SK-N-SH treated with all-trans-retinoic acid at 6 μM for 48 hours (cell line): ENCODE measurements around the gene S100A5.

ENCODE experiments used
- ATAC-seq: fragments of 200-7000 bp; cut with Tn5 transposase; 3 replicates; pipeline ENCODE4 v1.9.1; 2020; ENCODE audit warnings: mild to moderate bottlenecking, moderate library complexity
- BACH2 ChIP-seq: fragments of 250-450 bp; sonication (Bioruptor Pico); IDR thresholded peaks from 2 replicates; pipeline ENCODE4 v1.9.0; 2021; ENCODE audit warnings: mild to moderate bottlenecking, borderline replicate concordance
- CSDC2 ChIP-seq: fragments of 250-450 bp; sonication (Bioruptor Pico); IDR thresholded peaks from 2 replicates; pipeline ENCODE4 v1.5.0; 2020; ENCODE audit warnings: mild to moderate bottlenecking, moderate library complexity
- CSRNP3 ChIP-seq: fragments of 250-450 bp; sonication (Bioruptor Pico); IDR thresholded peaks from 2 replicates; pipeline ENCODE4 v1.5.1; 2021; ENCODE audit warnings: mild to moderate bottlenecking, moderate library complexity
- ESRRG ChIP-seq: fragments of 250-450 bp; sonication (Bioruptor Pico); IDR thresholded peaks from 2 replicates; pipeline ENCODE4 v1.6.1; 2021; ENCODE audit warnings: mild to moderate bottlenecking
- GLIS3 ChIP-seq: fragments of 250-450 bp; sonication (Bioruptor Pico); IDR thresholded peaks from 2 replicates; pipeline ENCODE4 v1.5.0; 2020; ENCODE audit warnings: mild to moderate bottlenecking, moderate library complexity
- ISL1 ChIP-seq: fragments of 250-450 bp; sonication (Bioruptor Pico); IDR thresholded peaks from 2 replicates; pipeline ENCODE4 v2.1.2; 2022; ENCODE audit warnings: mild to moderate bottlenecking, moderate library complexity
- OSR1 ChIP-seq: fragments of 250-450 bp; sonication (Bioruptor Pico); IDR thresholded peaks from 2 replicates; pipeline ENCODE4 v1.8.0; 2022; ENCODE audit warnings: moderate library complexity, mild to moderate bottlenecking, inconsistent platforms
- POU6F1 ChIP-seq: fragments of 250-450 bp; sonication (Bioruptor Pico); IDR thresholded peaks from 2 replicates; pipeline ENCODE4 v1.8.0; 2021; ENCODE audit warnings: low read depth, mild to moderate bottlenecking, moderate library complexity, borderline replicate concordance
- PPARA ChIP-seq: fragments of 250-450 bp; sonication (Bioruptor Pico); IDR thresholded peaks from 2 replicates; pipeline ENCODE4 v1.5.0; 2020; ENCODE audit warnings: mild to moderate bottlenecking, borderline replicate concordance
- SNAI2 ChIP-seq: fragments of 250-450 bp; sonication (Bioruptor Pico); IDR thresholded peaks from 2 replicates; pipeline ENCODE4 v1.5.0; 2020; ENCODE audit warnings: mild to moderate bottlenecking, moderate library complexity
- TCF4 ChIP-seq: fragments of 250-450 bp; sonication (Bioruptor Pico); IDR thresholded peaks from 2 replicates; pipeline ENCODE4 v1.8.0; 2021; ENCODE audit warnings: mild to moderate bottlenecking, moderate library complexity, borderline replicate concordance
- TOX ChIP-seq: fragments of 250-450 bp; sonication (Bioruptor Pico); IDR thresholded peaks from 2 replicates; pipeline ENCODE4 v1.8.0; 2021; ENCODE audit warnings: mild to moderate bottlenecking, moderate library complexity, borderline replicate concordance
- TSHZ2 ChIP-seq: fragments of 250-450 bp; sonication (Bioruptor Pico); IDR thresholded peaks from 2 replicates; pipeline ENCODE4 v1.5.0; 2020; ENCODE audit warnings: mild to moderate bottlenecking, moderate library complexity
- ZC3H10 ChIP-seq: fragments of 250-450 bp; sonication (Bioruptor Pico); IDR thresholded peaks from 2 replicates; pipeline ENCODE4 v1.5.1; 2021; ENCODE audit warnings: mild to moderate bottlenecking, moderate library complexity
- ZFP3 ChIP-seq: fragments of 250-450 bp; sonication (Bioruptor Pico); IDR thresholded peaks from 2 replicates; pipeline ENCODE4 v1.5.0; 2020; ENCODE audit warnings: mild to moderate bottlenecking, moderate library complexity
- ZNF565 ChIP-seq: fragments of 450-650 bp; formaldehyde crosslinking; conservative IDR thresholded peaks from 2 replicates; pipeline ENCODE4 v1.5.0; 2020; ENCODE audit warnings: low read depth, mild to moderate bottlenecking, moderate library complexity
- ZNF70 ChIP-seq: fragments of 450-650 bp; formaldehyde crosslinking; IDR thresholded peaks from 2 replicates; pipeline ENCODE4 v1.5.0; 2020; ENCODE audit warnings: mild to moderate bottlenecking, moderate library complexity
- TF ChIP-seq, protein P1 (sequence below): fragments of 250-450 bp; sonication (Bioruptor Pico); IDR thresholded peaks from 2 replicates; pipeline ENCODE4 v1.5.1; 2020; ENCODE audit warnings: low read depth, mild to moderate bottlenecking, moderate library complexity
- TF ChIP-seq, protein P2 (sequence below): fragments of 250-450 bp; sonication (Bioruptor Pico); IDR thresholded peaks from 2 replicates; pipeline ENCODE4 v1.8.0; 2020; ENCODE audit warnings: mild to moderate bottlenecking, moderate library complexity, borderline replicate concordance

The S100A5 gene

DNA sequence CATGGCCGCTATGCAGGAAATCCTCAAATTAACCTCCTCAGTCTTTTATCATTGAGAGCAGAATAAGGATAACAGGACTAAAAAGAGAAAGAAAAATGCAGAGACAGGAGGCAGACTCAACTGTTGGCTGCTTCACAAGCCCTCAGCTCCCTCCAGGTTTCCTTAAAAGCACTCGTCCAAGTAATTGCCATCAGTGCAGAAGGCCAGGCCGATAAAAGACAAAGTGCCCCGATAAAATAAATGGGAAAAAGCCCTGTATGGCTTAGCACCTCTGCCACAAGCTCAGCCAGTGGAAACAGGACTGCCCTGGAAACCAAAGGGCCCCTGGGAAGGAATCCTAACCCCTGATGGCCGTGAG lies 13.1 kb downstream of the S100A5 start (continued):
- TF ChIP-seq TSHZ2 (CRISPR knock-in tag) (no peak), CSRNP3 (no peak), TOX (CRISPR knock-in tag) (no peak), PPARA (CRISPR knock-in tag) (no peak), SNAI2 (no peak)

GRCh38 chr1:153527023-153527682 lies 13.6 kb downstream of the S100A5 start:
- no peak for TF ChIP-seq ZNF565
- TF ChIP-seq ISL1 (CRISPR knock-in tag) = no peak
- no peak for TF ChIP-seq OSR1 (CRISPR knock-in tag)
- no peak for TF ChIP-seq ZNF70 (CRISPR knock-in tag)
- no peak for TF ChIP-seq ZFP3
- no peak for TF ChIP-seq BACH2
- no peak for TF ChIP-seq PPARA (CRISPR knock-in tag)
- no peak for TF ChIP-seq CSRNP3
- no peak for TF ChIP-seq GLIS3 (CRISPR knock-in tag)
- no peak for TF ChIP-seq TCF4 (CRISPR knock-in tag)
- no peak for TF ChIP-seq CSDC2 (CRISPR knock-in tag)
- no peak for TF ChIP-seq ESRRG (CRISPR knock-in tag)
- no peak for TF ChIP-seq TSHZ2 (CRISPR knock-in tag)
- ATAC-seq = no peak

DNA sequence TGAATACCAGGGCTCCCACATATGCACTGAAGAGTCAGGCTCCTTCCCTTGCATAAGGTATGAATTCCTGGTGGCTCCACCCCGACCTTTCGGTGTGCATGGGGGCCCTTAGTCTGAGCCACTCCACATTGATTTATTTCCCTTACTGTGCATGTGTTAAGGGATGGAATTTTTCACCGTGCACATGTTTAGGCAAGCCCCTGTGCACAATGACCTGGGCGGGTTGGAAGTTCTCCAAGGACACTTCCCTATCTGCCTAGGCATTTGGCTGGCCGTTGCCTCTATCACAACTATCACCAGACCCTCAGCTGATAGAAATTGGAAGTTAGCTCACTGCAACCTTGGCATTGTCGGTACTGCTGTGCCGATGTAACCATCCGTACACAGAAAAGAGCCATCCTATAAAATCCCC lies 14.6 kb downstream of the S100A5 start:
- peak; percentile 57 for ATAC-seq
- TF ChIP-seq ZC3H10 (CRISPR knock-in tag) (no peak), CSRNP3 (no peak), ZNF70 (CRISPR knock-in tag) (no peak), POU6F1 (CRISPR knock-in tag) (no peak)
- TF ChIP-seq, protein P1, sequence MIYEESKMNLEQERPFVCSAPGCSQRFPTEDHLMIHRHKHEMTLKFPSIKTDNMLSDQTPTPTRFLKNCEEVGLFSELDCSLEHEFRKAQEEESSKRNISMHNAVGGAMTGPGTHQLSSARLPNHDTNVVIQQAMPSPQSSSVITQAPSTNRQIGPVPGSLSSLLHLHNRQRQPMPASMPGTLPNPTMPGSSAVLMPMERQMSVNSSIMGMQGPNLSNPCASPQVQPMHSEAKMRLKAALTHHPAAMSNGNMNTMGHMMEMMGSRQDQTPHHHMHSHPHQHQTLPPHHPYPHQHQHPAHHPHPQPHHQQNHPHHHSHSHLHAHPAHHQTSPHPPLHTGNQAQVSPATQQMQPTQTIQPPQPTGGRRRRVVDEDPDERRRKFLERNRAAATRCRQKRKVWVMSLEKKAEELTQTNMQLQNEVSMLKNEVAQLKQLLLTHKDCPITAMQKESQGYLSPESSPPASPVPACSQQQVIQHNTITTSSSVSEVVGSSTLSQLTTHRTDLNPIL = no peak
- TF ChIP-seq, protein P2, sequence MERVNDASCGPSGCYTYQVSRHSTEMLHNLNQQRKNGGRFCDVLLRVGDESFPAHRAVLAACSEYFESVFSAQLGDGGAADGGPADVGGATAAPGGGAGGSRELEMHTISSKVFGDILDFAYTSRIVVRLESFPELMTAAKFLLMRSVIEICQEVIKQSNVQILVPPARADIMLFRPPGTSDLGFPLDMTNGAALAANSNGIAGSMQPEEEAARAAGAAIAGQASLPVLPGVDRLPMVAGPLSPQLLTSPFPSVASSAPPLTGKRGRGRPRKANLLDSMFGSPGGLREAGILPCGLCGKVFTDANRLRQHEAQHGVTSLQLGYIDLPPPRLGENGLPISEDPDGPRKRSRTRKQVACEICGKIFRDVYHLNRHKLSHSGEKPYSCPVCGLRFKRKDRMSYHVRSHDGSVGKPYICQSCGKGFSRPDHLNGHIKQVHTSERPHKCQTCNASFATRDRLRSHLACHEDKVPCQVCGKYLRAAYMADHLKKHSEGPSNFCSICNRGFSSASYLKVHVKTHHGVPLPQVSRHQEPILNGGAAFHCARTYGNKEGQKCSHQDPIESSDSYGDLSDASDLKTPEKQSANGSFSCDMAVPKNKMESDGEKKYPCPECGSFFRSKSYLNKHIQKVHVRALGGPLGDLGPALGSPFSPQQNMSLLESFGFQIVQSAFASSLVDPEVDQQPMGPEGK (CRISPR knock-in tag) = no peak
